SJCRH30 (cell line): ENCODE results near the gene ZFAND2B. TPM values are rescaled to one million over a fixed set of nuclear protein-coding genes. Genes with fewer than 3 reads are reported as not detected.
"Not testable (repeated sequence)": the region's sequence is repeated elsewhere in the genome, so short reads cannot be mapped to it uniquely, and the experiment has no call there.

Source experiments
- DNase-seq, 2 experiments: peaks; one replicate each; pipeline ENCODE4 v3.0.0-alpha.2; 2015 to 2020
- H3K27ac ChIP-seq: fragments of 250-450 bp; sonication (Bioruptor Pico); 2 replicates; pipeline ENCODE4 v1.5.1; 2020; ENCODE audit warnings: mild to moderate bottlenecking, moderate library complexity
- H3K27me3 ChIP-seq: fragments of 250-450 bp; sonication (Bioruptor Pico); 2 replicates; pipeline ENCODE4 v1.5.1; 2020; ENCODE audit warnings: mild to moderate bottlenecking, moderate library complexity
- H3K36me3 ChIP-seq: fragments of 250-450 bp; sonication (Bioruptor Pico); 2 replicates; pipeline ENCODE4 v1.5.1; 2020; ENCODE audit warnings: mild to moderate bottlenecking, moderate library complexity
- H3K4me1 ChIP-seq: fragments of 250-450 bp; sonication (Bioruptor Pico); 2 replicates; pipeline ENCODE4 v1.5.1; 2020; ENCODE audit warnings: mild to moderate bottlenecking, moderate library complexity
- H3K4me3 ChIP-seq: fragments of 250-450 bp; sonication (Bioruptor Pico); 2 replicates; pipeline ENCODE4 v1.5.1; 2020; ENCODE audit warnings: mild to moderate bottlenecking, moderate library complexity
- H3K9me3 ChIP-seq: fragments of 250-450 bp; sonication (Bioruptor Pico); replicated peaks from 2 replicates; pipeline ENCODE4 v1.5.1; 2020; ENCODE audit warnings: mild to moderate bottlenecking, moderate library complexity
- total RNA-seq: library from RNA; depleted of rRNA; stranded (reverse); fragments of >200 nt; shearing (Covaris generic); gene quantifications from 2 replicates; pipeline ENCODE4 v1.2.3, GENCODE V29; 2014; rRNA removed

Gene ZFAND2B
- total RNA-seq, 1 experiment from 2014 or later: 16.0 TPM

DNA sequence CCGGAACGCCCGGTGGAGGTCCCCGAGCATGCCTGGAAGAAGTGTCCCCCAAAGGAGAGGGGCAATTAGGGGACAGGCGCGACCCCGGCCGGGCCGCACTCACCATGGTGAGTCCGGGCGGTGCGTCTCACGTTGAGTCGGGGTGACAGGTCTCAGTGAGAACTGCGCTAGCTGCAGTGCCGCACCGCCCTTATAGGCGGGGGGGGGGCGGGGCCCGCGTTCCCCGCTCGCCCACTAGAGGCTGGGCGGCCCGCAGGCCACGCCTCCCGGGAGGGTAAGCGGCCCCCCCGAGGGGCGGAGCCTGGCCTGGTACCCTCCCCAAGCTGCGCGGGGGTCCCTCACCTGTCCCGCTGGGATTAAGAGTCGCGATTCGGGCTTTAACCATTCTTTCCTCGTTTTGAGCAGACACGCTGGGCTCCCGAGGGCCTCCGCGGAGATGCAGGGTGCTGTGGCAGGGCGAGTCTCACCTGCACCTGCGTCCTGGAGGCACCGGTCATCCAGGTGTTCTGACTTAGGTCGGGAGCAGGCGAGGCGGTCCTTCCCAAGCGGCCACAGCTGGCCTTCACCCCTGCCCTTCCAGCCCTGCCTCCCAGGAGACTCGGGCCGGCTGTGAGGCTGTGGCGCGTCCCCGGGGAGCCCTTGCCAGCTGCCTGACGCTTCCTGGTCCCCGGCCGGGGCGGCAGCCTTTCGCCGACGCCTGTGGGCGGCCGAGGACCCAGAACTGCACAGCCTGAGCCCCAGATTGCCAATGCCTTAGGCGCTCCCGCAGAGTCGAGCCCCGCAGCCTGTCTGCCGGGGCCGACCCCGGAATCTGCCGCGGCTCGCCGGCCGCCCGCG, 47.4 kb downstream of the ZFAND2B start, which contains the start of gene TUBA4A:
Gene TUBA4A, minus strand, starts transcription at position 166 of the 837 bp plus-strand sequence. Its CDS starts 60 bp downstream, at position 106.
- peak; percentile 83 to 87 for DNase-seq
- Histone ChIP-seq H3K27me3 (peaks cover 4% of the 10 kb centered on the region; the same call in 1 of the 2 replicates), H3K4me1 (peaks cover 28% of the 10 kb centered on the region), H3K9me3 (no peaks in the 10 kb centered on the region), H3K4me3 (peak within 1 kb of the TSS; percentile 68), H3K27ac (peak within 1 kb of the TSS; percentile 80), H3K36me3 (peaks cover 3% of the 10 kb centered on the region)

DNA sequence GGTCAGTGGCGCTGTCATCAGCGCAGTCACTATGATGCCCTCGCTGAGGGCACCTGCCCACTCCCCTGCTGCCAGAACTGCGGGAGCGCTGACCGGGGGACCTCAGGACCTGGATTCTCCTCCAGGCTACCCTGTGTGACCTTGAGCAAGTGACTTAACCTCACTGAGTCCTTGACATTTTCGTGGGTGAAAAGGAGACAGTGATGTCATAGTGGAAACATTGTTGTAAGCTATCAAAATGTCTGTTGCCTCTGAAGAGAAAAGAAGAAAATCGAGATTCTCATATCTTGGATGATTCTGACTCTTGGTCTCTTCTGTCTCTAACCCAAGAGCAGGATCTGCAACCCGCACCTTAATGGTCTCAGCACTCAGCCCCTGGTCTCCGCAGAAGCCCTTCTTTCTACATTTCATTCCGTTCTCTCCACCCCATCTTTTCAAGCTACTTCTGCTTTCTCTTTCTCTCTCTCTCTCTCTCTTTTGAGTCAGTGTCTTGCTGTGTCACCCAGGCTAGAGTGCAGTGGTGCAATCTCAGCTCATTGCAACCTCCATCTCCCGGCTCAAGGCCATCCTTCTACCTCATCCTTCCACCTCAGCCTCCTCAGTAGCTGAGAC, 48.1 kb downstream of the ZFAND2B start:
- Histone ChIP-seq H3K27me3 (peaks cover 4% of the 10 kb centered on the region), H3K4me1 (peaks cover 22% of the 10 kb centered on the region), H3K27ac (no peak overlapping the region), H3K36me3 (peaks cover 3% of the 10 kb centered on the region), H3K4me3 (peak overlapping the region; percentile 68; the same call in 1 of the 2 replicates), H3K9me3 (no peaks in the 10 kb centered on the region)
- DNase-seq: no peak

DNA sequence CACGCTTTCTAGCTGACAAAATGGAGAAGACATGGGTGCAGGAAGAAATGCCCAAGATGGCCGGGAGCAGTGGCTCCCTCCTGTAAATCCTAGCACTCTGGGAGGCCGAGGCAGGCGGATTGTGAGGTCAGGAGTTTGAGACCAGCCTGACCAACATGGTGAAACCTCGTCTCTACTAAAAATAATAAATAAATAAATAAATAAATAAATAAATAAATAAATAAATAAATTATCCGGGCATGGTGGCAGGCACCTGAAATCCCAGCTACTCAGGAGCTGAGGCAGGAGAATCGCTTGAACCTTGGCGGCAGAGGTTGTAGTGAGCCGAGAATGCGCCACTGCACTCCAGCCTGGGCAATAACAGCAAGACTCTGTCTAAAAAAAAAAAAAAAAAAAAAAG, 52.4 kb downstream of the ZFAND2B start:
- not testable (repeated sequence) for H3K4me1 ChIP-seq, H3K9me3 ChIP-seq, DNase-seq, H3K4me3 ChIP-seq, H3K36me3 ChIP-seq, H3K27ac ChIP-seq, H3K27me3 ChIP-seq

Other genes starting within 250 kb of the ZFAND2B start
- 0.14 TPM in 1 of 2 replicates, not detected in the other for gene CDK5R2, start 247.1 kb upstream of the ZFAND2B start, total RNA-seq
- not detected in 2 replicates for gene FEV, start 221.6 kb upstream of the ZFAND2B start, total RNA-seq
- 0.15 TPM in 1 of 2 replicates, not detected in the other for gene CRYBA2, start 213.4 kb upstream of the ZFAND2B start, total RNA-seq
- gene CFAP65, start 165.3 kb upstream of the ZFAND2B start, total RNA-seq: not detected in 2 replicates
- gene IHH, start 145.9 kb upstream of the ZFAND2B start, total RNA-seq: 0.10 TPM in 1 of 2 replicates, not detected in the other
- 19.6 and 21.7 TPM in 2 replicates for gene NHEJ1, start 46.0 kb upstream of the ZFAND2B start, total RNA-seq
- gene SLC23A3, start 36.8 kb upstream of the ZFAND2B start, total RNA-seq: 0.10 and 0.13 TPM in 2 replicates
- 13.0 and 13.3 TPM in 2 replicates for gene CNPPD1, start 29.9 kb upstream of the ZFAND2B start, total RNA-seq
- 32.0 and 38.0 TPM in 2 replicates for gene RETREG2, start 28.5 kb upstream of the ZFAND2B start, total RNA-seq
- 18.6 and 26.5 TPM in 2 replicates for gene ABCB6, start 12.2 kb downstream of the ZFAND2B start, total RNA-seq
- 35.3 and 37.8 TPM in 2 replicates for gene ATG9A, start 22.9 kb downstream of the ZFAND2B start, total RNA-seq
- gene ANKZF1, start 23.0 kb downstream of the ZFAND2B start, total RNA-seq: 19.2 and 28.7 TPM in 2 replicates
- 2.9 and 4.2 TPM in 2 replicates for gene GLB1L, start 38.7 kb downstream of the ZFAND2B start, total RNA-seq
- 11.0 and 12.7 TPM in 2 replicates for gene STK16, start 38.7 kb downstream of the ZFAND2B start, total RNA-seq
- gene TUBA4B, start 46.5 kb downstream of the ZFAND2B start, total RNA-seq: 0.08 TPM in 1 of 2 replicates, not detected in the other
- gene TUBA4A, start 47.1 kb downstream of the ZFAND2B start, total RNA-seq: 188 and 197 TPM in 2 replicates
- gene DNAJB2, start 72.6 kb downstream of the ZFAND2B start, total RNA-seq: 16.8 and 19.4 TPM in 2 replicates
- not detected in 2 replicates for gene PTPRN, start 102.6 kb downstream of the ZFAND2B start, total RNA-seq
- gene RESP18, start 126.0 kb downstream of the ZFAND2B start, total RNA-seq: not detected in 2 replicates
- 29.5 and 33.1 TPM in 2 replicates for gene DNPEP, start 181.1 kb downstream of the ZFAND2B start, total RNA-seq
- 331 and 376 TPM in 2 replicates for gene DES, start 211.6 kb downstream of the ZFAND2B start, total RNA-seq
- 21.3 and 26.2 TPM in 2 replicates for gene SPEG, start 228.1 kb downstream of the ZFAND2B start, total RNA-seq